ENCODE data around the gene KCNIP1. TPM values are rescaled to one million over a fixed set of nuclear protein-coding genes. Genes with fewer than 3 reads are reported as not detected.

KCNIP1 gene
- total and polyA plus RNA-seq, 9 of the 15 experiments (the other 6 are each of a cell fraction or from before 2014, with no cell fraction given), result not detected

DNA sequence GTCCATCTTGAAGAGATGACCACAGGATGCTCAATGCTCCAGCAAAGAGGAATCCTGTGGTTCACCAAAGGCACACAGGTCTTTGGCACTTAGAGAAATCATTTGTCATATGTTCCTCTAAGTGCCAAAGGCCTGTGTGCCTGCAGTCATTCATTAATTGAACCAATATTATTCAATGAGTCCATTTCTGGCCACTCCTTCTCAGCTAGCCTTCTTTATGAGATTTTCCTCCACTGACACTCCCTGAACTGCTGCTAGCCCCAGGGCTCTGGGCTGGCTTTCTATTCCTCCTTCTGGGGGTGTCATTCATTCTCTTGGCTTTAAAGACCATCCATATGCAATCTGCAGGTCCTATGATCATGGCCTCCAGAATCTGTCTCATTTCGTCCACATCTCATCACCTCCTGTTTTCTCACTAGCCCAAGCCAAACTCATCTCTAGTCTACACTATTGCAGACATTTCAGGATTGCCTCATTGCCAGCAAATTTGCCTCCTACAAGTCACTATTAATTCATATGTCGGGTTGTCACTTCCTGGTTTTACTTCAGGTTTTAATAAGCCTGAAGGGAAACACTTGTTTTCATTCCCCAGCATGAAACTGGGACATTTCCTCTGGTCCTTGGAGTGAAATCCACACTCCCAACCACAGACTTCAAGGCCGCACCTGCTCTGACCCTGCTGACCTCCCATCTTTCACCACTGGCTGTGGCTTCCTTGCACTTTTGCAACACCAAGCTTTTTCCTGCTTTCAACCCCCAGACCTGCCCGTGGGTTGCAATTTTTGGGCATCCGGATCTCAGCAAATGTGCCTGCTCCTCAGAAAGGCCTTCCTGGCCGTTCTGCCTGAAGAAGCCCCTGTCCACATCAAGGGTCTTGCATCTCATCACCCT, 35.1 kb downstream of the KCNIP1 start:
- POLR2A ChIA-PET, result no interaction called here
- DNase-seq (ENCODE audit: extremely low read depth in 1 of 4, low spot score in 3 of 4) (no peak), FAIRE-seq (no peak), ATAC-seq (no peak)
- no peaks in the 10 kb centered on the region for H3K9me3 ChIP-seq (replicated peaks; ENCODE audit: control insufficient read depth, insufficient read depth, low read depth, low read length)
- H4K20me1 ChIP-seq (replicated peaks; ENCODE audit: control insufficient read depth, insufficient read depth, low read length), result 0 out of 2 replicates have a peak, but pooled peaks cover 5% of the 10 kb centered on the region
- H3K27me3 ChIP-seq (ENCODE audit: control insufficient read depth in 2 of 2, insufficient read depth in 2 of 2, low read length in 2 of 2), result peaks cover 0 to 8% of the 10 kb centered on the region in 2 experiments; a peak in 2 of 5 replicates
- intact Hi-C loops (cut with micrococcal nuclease), result no loop called here
- CTCF ChIA-PET (ENCODE audit: low intra/inter-chr PET ratio), result no interaction called here
- no peak overlapping the region for H2AFZ ChIP-seq (ENCODE audit: low read depth, low read length)
- no TSS peak for BruUV-seq (replicated peaks)
- H3K4me3 ChIP-seq, result no peak overlapping the region
- no peak overlapping the region for H3K27ac ChIP-seq (ENCODE audit: extremely low read depth, low read depth, low read length)
- no peak overlapping the region for H3K4me2 ChIP-seq (ENCODE audit: insufficient read depth, low read length)
- no peak overlapping the region for H3K9ac ChIP-seq (ENCODE audit: insufficient read depth in 1 of 2, low read depth in 2 of 2, low read length in 2 of 2)
- no peaks in the 10 kb centered on the region for H3K79me2 ChIP-seq (ENCODE audit: control insufficient read depth, insufficient read depth, low read length)
- no peaks in the 10 kb centered on the region for H3K36me3 ChIP-seq (ENCODE audit: control insufficient read depth, insufficient read depth, low read length)
- in situ Hi-C loops (cut with MboI), result no loop called here
- 1% methylated on average over 6 of the region's 6 CpGs for WGBS (ENCODE audit: insufficient coverage, low coverage, missing lambda C conversion rate)
- TF ChIP-seq, protein P1, sequence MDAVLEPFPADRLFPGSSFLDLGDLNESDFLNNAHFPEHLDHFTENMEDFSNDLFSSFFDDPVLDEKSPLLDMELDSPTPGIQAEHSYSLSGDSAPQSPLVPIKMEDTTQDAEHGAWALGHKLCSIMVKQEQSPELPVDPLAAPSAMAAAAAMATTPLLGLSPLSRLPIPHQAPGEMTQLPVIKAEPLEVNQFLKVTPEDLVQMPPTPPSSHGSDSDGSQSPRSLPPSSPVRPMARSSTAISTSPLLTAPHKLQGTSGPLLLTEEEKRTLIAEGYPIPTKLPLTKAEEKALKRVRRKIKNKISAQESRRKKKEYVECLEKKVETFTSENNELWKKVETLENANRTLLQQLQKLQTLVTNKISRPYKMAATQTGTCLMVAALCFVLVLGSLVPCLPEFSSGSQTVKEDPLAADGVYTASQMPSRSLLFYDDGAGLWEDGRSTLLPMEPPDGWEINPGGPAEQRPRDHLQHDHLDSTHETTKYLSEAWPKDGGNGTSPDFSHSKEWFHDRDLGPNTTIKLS (IDR thresholded peaks at IDR 0.05; ENCODE audit: borderline replicate concordance, low read depth), result no peak
- TF ChIP-seq TSHZ1 (CRISPR knock-in tag; IDR thresholded peaks at IDR 0.05), result no peak
- no peak for TF ChIP-seq TARDBP (IDR thresholded peaks at IDR 0.05)
- TF ChIP-seq DNMT1 (IDR thresholded peaks at IDR 0.05), result no peak
- no peak for TF ChIP-seq CCAR2 (IDR thresholded peaks at IDR 0.05; ENCODE audit: low read depth, low read length)
- TF ChIP-seq RBM22 (IDR thresholded peaks at IDR 0.05; ENCODE audit: low read depth, low read length, poor library complexity, severe bottlenecking), result no peak
- TF ChIP-seq DACH1 (IDR thresholded peaks at IDR 0.05; ENCODE audit: partially characterized antibody), result no peak
- TF ChIP-seq KLF16 (IDR thresholded peaks at IDR 0.05), result no peak
- no peak for TF ChIP-seq SMAD2 (IDR thresholded peaks at IDR 0.05; ENCODE audit: low read depth, low read length)
- H3K9me1 ChIP-seq (ENCODE audit: control insufficient read depth, insufficient read depth, low read length), result no peaks in the 10 kb centered on the region
- H3K4me1 ChIP-seq (replicated peaks in 1 of 2; ENCODE audit: control insufficient read depth in 2 of 2, insufficient read depth in 2 of 2, low read length in 2 of 2), result no peaks in the 10 kb centered on the region
